Activated effector memory CD4-positive, alpha-beta T cell treated with Interleukin-2 at 50 U/mL for 16 hours (primary cell): ENCODE data around the gene PDCD10.

Source experiments
- DNase-seq: peaks from one replicate; pipeline ENCODE4 v3.0.0-alpha.2; 2020

Gene PDCD10

DNA sequence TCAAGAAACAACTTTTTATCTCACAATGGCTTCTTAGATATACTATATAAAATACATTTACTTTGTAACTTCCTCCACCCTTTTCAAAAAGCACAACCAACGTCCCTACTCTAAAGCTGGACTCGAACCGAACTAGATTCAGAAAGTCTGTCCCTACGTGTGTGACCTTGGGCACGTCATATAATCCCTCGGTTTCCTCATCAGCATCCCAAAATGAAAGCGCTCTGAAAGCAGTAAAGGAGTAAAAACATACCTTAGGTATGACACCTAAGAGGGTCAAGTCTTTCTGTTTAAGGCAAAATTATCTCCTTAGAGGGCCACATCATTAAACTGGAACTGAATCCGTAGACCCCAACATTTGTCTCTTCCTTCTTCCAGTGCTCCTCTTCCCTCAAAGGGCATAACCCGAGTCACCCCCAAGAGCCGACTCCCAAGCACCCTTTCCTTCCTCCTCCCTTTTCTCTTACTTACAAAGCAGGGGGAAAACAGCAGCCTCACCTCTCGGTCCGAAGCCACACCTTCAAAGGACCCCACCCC is 663 bp downstream of the PDCD10 start:
- DNase-seq = no peak

DNA sequence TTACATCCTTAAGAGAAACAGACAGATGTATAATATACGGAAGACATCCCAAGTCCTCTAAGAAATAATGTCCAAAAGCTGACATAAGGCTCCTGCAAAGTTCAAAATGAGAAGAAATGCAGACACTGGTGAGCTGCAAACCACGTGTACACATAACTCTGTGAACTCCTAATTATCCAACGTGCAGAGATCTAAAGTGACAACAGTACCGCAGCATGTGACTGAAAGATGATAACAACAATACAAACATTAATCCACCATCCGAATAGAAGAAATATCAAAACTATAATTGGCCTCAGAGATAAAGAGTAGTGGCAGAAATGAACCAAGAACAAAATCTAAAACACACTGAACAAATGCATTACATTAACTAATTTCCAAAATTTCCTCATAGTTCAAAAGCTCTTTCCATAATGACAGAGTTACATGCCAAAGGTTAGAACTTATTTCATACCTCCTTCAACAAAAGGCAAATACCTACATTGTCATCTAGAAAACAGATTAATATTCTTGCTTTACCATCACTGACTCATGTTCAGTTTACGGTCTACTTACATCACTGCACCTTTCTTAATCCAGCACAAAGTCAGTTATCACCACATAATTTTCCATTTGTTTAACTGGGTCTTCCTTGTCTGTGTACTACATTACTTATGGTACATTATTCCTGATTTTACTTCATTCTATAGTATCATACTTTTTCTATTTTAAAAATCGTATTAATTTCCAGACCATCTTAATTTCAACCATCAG is 2.2 kb downstream of the PDCD10 start:
- DNase-seq = no peak

DNA sequence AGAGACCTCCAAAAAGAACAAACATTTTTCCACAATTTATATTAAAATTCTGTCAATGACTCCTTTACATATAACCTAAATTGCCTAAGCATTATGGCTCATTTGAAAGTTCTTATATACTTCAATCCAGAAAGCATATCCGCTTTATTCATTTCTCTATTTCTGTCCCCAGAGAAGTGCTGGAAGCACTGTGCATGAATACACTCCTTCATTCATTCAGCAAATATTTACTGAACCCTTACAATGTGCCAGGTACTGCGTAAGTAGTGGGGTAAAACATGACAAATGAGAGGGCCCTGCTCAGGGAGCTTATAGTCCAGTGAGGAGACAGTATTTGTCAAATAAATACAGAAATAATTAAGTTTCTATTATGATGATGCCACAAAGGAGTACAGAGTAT is 3.3 kb downstream of the PDCD10 start:
- DNase-seq = no peak

DNA sequence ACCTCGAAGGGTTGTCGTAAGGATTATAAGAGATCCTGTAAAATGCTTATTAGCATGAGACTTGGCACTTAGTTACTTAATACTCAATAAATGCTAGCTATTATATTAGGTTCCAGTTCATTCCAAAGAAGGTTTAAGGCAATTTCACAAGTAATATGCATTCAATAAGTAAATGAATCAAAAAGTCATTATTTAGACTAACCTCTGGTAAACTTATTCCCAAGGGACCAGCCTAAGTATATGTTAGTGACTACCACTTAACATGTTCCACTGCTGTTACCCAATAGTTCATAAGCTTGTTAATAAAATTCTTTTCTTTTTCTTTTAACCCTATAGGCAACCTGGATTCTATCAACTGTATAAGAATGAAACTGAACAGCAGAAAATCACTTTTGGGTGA is 5.1 kb downstream of the PDCD10 start:
- DNase-seq = no peak

DNA sequence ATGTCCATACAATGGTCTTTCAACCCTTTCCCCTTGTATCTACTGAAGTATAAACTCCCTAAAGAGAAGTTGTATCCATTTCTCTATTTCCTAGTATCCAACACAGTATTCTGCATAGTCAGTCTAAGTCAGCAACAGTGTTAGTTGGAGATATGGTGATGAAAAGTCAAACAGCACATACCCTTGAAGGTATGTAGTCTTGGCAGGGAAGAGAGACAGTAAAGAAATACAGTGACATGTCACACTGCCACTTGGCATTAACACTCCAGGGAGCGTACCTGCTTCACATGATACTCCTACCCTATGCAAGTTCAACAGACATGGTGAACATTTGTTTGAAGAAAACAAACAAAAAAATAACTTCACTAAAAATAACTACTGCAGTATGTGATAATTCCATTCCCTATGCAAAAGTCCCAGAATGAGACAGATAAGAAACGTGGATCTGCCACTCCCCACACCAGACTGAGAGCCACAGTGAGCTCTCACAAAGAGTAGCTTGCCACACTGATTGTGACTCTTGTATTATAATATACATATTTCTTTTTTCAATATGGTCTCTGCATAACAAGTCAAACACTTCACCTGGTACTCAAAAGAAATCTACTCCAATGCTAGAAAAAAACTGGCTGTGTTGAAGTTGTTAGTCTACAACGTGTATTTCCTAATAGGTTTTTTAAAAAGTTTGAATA is 5.9 kb downstream of the PDCD10 start:
- DNase-seq = no peak

GRCh38 chr3:167728176-167728575 is 6.5 kb downstream of the PDCD10 start:
- DNase-seq = no peak

DNA sequence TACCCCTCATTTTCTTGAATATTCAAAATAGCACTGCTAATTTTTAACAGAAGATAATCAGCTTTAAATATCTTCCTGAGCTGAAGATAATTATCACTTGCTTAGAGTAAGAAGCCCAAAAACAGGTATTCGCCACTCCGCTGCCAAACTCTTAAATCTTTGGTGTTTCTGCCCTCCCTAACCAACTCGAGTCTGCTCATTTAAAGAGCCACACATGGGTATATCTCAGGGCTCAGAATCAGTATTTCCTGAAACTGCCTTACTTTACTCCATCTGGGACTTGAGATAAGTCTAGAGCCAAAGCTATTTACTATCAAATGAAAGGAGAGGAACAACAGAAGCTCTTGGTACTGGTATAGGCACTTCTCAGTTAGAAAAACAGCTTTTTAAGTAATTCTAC is 10.8 kb downstream of the PDCD10 start:
- DNase-seq = no peak

GRCh38 chr3:167723025-167723512 is 11.6 kb downstream of the PDCD10 start:
- no peak for DNase-seq

DNA sequence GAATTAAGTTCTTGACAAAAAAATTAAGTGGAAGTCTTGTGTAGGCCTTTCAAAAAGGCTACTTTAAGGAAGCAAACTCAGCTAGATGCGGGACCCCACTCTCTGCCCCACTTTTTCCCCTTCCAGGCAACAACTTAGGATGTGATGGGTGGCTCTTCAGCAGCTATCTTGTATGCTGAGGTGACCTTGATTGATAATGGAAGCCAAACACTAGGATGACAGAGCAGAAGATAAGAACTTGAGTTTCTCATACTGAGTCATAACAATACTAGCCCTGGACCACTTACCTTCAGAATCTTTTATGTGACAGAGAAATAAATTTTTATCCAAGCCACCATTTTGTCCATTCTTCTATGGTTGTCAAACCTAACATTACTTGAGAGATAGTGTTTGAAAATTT is 16.1 kb downstream of the PDCD10 start:
- no peak for DNase-seq

DNA sequence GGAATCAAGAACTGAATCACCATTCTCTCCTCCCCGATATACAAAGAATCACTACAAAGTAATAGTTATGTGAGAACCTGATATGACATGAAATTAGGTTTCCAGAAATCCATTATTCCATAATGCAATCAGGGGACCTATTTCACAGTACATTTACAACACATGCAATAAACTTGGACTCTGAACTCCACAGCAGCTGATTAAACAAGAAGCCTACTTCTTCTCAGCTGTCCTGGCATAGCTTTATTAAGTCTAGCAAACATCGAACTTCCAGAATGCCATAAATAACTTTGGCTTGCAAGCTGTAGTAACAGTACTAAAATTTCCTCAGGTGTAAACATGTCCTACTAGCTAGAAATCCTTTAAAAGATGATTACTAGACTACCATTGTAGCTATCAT is 17.8 kb downstream of the PDCD10 start:
- no peak for DNase-seq

DNA sequence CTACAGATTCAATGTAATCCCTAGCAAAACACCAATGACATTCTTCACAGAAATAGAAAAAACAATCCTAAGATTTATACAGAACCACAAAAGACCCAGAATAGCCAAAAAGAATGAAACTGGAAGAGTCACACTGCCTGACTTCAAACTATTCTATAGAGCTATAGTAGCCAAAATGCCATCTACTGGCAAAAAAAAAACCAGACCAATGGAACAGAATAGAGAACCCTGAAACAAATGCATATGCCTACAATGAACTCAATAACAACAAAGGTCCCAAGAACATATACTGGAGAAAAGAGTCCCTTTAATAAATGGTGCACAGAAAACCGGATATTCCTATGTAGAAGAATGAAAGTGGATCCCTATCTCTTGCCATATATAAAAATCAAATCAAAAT is 19.8 kb downstream of the PDCD10 start:
- DNase-seq = no peak

DNA sequence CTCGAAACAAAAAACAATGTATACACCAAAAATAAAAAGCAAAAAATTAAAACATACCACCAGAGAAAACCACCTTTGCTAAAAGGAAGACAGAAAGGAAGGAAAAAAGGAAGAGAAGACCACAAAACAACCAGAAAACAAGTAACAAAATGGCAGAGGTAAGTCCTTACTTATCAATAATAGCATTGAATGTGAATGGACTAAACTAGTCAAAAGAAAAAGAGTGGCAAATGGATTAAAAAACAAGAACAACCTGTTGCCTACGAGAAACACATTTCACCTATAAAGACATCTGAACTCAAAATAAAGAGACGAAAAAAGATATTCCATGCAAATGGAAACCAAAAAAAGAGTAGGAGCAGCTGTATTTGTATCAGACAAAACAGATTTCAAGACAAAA is 22.2 kb downstream of the PDCD10 start:
- DNase-seq = no peak

GRCh38 chr3:167711439-167711838 is 23.3 kb downstream of the PDCD10 start:
- DNase-seq = no peak

- DNase-seq = no peak
These were observed 24.1 kb downstream of the PDCD10 start for GRCh38 chr3:167710552-167710951.

DNA sequence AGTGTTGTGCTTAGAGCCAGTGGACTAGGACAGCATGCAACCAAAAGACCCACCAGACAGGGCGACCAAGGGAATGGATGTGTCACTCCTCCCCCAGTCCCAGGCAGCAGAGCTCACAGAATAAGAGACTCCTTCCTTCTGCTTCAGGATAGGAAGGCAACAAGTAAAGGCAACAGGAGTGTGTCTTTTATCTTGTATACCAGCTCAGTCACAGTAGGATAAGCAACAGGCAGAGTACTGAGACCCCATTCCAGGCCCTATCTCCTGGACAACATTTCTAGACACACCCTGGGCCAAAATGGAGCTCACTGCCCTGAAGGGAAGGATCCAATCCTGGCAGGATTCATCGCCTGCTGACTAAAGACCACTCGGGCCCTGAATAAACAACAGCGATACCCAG is 25.0 kb downstream of the PDCD10 start:
- DNase-seq = no peak

DNA sequence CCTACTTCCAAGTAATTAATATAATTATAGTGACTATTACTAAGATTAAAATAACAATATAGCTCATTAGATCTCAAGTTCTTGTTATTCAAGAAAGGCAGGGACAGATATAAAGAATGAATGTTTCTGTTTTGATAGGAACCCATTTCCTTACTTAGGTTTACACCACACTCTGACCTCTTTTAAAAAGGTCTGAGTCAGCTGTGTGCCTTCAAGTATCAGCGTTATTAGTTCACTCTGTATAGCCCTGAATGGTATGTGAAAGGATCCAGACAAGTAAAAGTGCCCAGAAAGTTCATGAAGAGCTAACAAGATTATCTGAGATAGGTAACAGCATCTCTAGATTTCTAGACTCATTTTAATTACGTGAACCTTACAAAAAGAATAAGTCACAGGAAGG is 28.9 kb downstream of the PDCD10 start:
- DNase-seq = no peak

- DNase-seq = no peak
These were observed 33.8 kb downstream of the PDCD10 start for GRCh38 chr3:167700926-167701325.

GRCh38 chr3:167700046-167700445 is 34.6 kb downstream of the PDCD10 start:
- DNase-seq = no peak

DNA sequence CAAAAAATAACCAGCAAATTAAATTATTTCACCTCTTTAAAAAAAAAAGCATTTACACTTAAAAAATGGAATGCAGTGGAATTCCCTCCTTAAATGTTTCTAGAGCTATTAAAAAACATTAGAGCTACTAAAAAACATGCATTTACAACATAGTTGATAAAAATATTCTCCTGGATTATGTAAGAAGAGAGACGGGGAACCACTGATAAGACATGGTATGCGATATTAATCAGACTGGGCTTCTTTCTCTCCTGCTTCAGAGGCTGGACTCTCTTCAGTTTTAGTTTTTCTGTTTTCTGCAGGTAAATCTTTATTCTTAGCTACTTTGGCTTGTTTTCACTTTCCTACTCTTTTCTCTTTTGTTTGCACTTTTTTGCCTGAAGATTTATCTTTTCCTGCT is 40.6 kb downstream of the PDCD10 start:
- DNase-seq = no peak

DNA sequence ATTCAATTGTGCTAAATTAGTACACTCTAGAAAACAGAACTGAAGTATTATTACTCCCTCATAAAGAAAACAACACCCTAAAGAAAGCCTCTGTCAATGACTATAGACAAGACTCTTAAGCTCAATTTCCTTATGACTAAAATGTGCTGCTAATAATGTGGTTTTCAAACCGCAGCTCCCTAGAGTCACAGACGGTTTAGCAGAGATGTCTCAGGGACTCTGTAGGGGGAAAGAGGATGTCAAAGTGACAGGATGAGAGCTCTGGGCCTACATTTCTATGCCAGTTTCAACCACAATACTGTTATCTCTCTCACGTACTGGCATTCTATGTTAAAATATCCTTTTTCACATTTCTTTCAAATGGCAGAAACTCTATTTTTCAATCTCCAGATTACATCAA is 43.3 kb downstream of the PDCD10 start:
- DNase-seq = peak; percentile 6

GRCh38 chr3:167684388-167684993 is 50.2 kb downstream of the PDCD10 start:
- no peak for DNase-seq

DNA sequence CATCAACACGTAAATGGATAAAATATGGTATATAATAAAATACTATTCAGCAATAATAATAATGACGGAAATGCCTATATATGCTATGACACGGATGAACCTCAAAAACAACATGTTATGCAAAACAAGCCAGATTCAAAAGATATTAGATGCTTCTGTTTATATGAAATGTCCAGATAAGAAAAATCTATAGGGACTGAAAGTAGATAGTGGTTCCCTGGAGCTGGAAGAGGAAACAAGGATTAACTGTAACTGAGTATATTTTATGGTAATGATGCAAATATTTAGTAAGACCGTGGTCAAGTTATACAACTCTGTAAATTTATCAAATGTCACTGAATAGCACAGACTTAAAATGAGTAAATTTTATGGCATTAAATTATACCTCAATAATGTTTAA is 55.2 kb downstream of the PDCD10 start:
- no peak for DNase-seq

DNA sequence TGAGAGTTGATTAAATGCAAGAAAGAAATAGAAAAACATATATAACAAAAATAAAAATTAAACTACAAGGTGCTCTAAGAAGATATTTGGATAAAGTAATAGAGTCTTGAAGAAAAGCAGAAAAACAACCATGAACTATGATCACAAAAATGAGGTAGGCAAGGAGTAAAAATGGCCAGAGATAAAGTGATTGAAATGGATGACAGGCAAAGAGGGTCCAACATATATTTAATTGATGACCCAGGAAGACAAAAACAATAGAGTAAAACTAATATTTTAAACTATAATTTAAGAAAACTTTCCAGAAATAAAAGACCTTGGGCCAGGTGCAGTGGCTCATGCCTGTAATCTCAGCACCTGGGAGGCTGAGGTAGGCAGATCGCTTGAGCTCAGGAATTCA is 58.8 kb downstream of the PDCD10 start:
- DNase-seq = no peak

- DNase-seq = no peak
These were observed 61.5 kb downstream of the PDCD10 start for GRCh38 chr3:167673221-167673620.
